Lower leg skin (tissue), 4 donors: ENCODE measurements around the gene TULP4. TPM values are rescaled to one million over a fixed set of nuclear protein-coding genes. Genes with fewer than 3 reads are reported as not detected.

Experiments
- DNase-seq, 2 donors: peaks; one replicate each; pipeline ENCODE4 v3.0.0-alpha.2; 2019; ENCODE audit warnings: low spot score in 2 of 2
- H3K4me3 ChIP-seq: fragments of 200-600 bp; sonication (generic); 2 replicates; pipeline ENCODE4 v1.5.1; 2017; ENCODE audit warnings: mild to moderate bottlenecking, low read depth; ENCODE audit not compliant: poor library complexity, severe bottlenecking
- POLR2A ChIP-seq, 2 donors: fragments of 450-650 bp; IDR thresholded peaks; one replicate each; pipeline ENCODE4 v1.6.1; 2016 to 2017; ENCODE audit warnings: antibody characterized with exemption in 2 of 2, mild to moderate bottlenecking in 1 of 2, moderate library complexity in 1 of 2
- WGBS, 2 donors: methylation state at CpG; one replicate each; pipeline ENCODE4 v1.1.5; 2018; 5-methylcytosine and 5-hydroxymethylcytosine counted together
- intact Hi-C: fragments of 100-400 bp; cut with DNase I; formaldehyde crosslinking; loops from one replicate; pipeline ENCODE4 v1.15.0; 2023; ENCODE audit warnings: low total_unique reads
- total RNA-seq, 4 donors: library from RNA; depleted of rRNA; stranded (reverse); fragments of >200 nt; gene quantifications; one replicate each; pipeline ENCODE4 v1.1.0, GENCODE V29; 2016
- TF ChIP-seq, protein P1 (sequence below), 3 donors: fragments of 450-650 bp; IDR thresholded peaks; one replicate each; pipeline ENCODE4 v1.5.1; 2016; ENCODE audit warnings: antibody characterized with exemption in 3 of 3, mild to moderate bottlenecking in 3 of 3, moderate library complexity in 2 of 3

Gene TULP4
- total RNA-seq, 4 donors from 2014 or later, result 141 to 198 (median 148) TPM

DNA sequence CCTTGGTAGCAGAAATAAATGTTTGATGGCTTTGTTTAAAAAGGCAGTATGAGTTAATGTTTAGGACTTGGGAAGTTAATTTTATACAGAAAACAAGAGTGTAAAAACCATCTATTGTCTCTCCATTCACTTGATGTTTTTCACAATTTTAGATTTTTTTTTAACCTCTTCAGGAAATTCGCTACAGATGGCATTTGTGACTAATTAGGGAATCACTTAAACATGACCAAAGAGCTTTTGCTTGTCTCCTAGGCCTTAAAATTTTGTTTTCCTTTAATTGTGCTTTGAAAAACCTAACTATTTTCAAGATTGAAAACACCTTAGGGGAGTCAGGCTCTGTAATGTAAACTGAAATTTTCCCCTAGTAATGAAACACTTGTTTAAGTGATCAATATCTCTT is 17.3 kb downstream of the TULP4 start:
- intact Hi-C loops, result no loop called here
- DNase-seq, result no peak
- WGBS, 2 donors, result 81 to 88% methylated on average over 1 of the region's 1 CpG
- H3K4me3 ChIP-seq, result no peak overlapping the region
- no peak for TF ChIP-seq POLR2A (IDR thresholded peaks at IDR 0.05)
- TF ChIP-seq, protein P1, sequence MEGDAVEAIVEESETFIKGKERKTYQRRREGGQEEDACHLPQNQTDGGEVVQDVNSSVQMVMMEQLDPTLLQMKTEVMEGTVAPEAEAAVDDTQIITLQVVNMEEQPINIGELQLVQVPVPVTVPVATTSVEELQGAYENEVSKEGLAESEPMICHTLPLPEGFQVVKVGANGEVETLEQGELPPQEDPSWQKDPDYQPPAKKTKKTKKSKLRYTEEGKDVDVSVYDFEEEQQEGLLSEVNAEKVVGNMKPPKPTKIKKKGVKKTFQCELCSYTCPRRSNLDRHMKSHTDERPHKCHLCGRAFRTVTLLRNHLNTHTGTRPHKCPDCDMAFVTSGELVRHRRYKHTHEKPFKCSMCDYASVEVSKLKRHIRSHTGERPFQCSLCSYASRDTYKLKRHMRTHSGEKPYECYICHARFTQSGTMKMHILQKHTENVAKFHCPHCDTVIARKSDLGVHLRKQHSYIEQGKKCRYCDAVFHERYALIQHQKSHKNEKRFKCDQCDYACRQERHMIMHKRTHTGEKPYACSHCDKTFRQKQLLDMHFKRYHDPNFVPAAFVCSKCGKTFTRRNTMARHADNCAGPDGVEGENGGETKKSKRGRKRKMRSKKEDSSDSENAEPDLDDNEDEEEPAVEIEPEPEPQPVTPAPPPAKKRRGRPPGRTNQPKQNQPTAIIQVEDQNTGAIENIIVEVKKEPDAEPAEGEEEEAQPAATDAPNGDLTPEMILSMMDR (IDR thresholded peaks at IDR 0.05), result no peak

DNA sequence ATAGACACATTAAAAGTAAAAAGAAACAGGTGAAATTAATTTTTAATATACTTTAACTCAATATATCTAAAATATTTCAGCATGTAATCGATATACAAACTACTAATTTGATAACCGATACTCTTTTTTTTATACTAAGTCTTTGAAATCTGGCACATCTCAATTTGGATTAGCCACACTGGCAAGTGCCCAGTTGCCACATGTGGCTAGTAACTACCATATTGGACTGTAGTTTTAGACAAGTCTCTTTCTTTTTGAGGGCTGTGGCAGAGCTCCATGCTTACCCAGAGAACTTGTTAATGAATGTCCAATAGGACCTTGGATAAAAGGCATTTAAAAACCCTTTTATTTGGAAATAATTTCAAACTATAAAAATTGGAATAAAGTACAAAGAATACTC is 17.8 kb downstream of the TULP4 start:
- WGBS, 2 donors, result 47 to 49% methylated on average over 2 of the region's 2 CpGs
- no peak overlapping the region for H3K4me3 ChIP-seq
- no peak for DNase-seq
- no peak for TF ChIP-seq POLR2A (IDR thresholded peaks at IDR 0.05)
- TF ChIP-seq, protein P1 (IDR thresholded peaks at IDR 0.05), result no peak
- intact Hi-C loops, result no loop called here

DNA sequence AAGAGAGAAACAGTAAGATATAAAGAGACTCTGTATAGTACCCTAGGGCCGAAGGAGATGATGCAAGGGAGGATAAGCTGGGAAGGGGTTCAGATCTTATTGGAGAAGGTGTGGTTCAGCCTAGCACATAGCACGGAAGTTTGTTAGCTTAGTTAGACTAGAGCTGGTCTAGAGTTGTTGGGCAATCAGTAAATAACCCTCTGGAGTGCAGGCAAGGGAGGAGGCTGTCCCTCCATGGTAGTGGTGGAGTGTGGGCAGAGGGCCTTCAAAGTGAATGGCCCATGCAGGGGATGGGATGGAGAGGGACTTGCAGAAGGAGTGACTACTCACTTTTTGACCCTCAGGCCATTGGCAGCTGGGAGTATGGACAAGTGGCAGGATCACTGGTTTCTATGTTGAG is 20.0 kb downstream of the TULP4 start:
- DNase-seq, result no peak
- no peak overlapping the region for H3K4me3 ChIP-seq
- intact Hi-C loops, result no loop called here
- TF ChIP-seq, protein P1 (IDR thresholded peaks at IDR 0.05), result no peak
- no peak for TF ChIP-seq POLR2A (IDR thresholded peaks at IDR 0.05)
- 85 to 93% methylated on average over 2 of the region's 2 CpGs for WGBS, 2 donors

DNA sequence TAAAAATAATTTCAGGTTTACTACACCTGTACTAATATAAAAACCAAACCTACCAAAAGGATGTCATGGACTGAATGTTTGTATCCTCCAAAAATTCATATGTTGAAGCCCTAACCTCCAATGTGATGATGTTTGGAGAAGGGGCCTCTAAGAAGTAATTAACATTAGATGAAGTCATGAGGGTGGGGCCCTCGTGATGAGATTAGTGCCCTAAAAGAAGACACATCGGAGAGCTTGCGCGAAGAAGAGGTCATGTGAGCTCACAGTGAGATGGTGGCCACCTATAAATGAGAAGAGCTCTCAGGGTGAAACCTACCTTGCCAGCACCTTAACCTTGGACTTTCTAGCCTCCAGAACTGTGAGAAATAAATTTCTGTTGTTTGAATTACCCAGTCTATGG is 20.8 kb downstream of the TULP4 start:
- TF ChIP-seq, protein P1 (IDR thresholded peaks at IDR 0.05), result no peak
- TF ChIP-seq POLR2A (IDR thresholded peaks at IDR 0.05), result no peak

DNA sequence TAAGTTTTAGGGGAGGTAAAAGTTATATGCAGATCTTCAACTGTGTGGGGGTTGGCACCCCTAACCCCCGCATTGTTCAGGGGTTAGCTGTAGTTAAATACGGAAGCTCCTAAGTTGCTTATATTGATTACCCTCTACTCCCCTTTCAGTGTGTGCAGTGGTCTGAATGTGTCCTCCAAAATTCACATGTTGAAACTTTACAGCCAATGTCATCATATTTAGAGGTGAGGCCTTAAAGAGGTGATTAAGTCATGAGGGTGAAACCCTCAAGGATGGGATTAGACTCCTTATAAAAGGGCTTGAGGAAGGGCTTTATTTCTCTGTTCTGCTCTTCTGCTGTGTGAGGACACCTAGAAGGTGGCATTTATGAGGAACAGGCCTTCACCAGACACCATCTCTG is 22.3 kb downstream of the TULP4 start:
- intact Hi-C loops, result no loop called here
- no peak overlapping the region for H3K4me3 ChIP-seq
- no peak for DNase-seq
- WGBS, 2 donors, result 97 to 100% methylated on average over 2 of the region's 2 CpGs
- TF ChIP-seq POLR2A (IDR thresholded peaks at IDR 0.05), result no peak
- TF ChIP-seq, protein P1 (IDR thresholded peaks at IDR 0.05), result no peak

More for the DNA sequence above, 20.8 kb downstream of the TULP4 start:
- DNase-seq, result no peak
- H3K4me3 ChIP-seq, result no peak overlapping the region
- 95 to 97% methylated on average over 4 of the region's 4 CpGs for WGBS, 2 donors
- intact Hi-C loops, result no loop called here

DNA sequence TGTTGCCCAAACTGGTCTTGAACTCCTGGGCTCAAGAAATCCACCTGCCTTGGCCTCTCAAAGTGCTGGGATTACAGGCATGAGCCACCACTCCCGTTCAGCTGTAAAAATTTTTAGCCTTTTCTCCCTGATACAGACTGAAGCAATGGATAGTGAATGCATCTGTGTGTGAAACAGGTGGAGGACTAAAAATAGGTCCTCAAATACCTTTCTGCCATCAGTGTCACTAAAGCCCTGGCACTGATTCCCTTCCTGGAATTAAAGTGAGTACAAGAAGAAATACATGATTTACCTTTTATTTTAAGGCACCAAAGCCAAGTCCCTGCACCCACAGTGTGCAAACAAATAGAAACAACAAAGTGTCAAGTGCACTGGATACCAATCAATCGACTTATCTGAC is 25.1 kb downstream of the TULP4 start:
- WGBS, 2 donors, result 93 to 95% methylated on average over 2 of the region's 2 CpGs
- no peak for DNase-seq
- TF ChIP-seq POLR2A (IDR thresholded peaks at IDR 0.05), result no peak
- TF ChIP-seq, protein P1 (IDR thresholded peaks at IDR 0.05), result no peak
- intact Hi-C loops, result no loop called here
- H3K4me3 ChIP-seq, result no peak overlapping the region
